GM12872 (cell line): Measurements from ENCODE around the gene VILL.

ENCODE experiments used
- CTCF ChIP-seq: IDR thresholded peaks from 3 replicates; pipeline ENCODE4 v1.5.1; 2011; ENCODE audit warnings: low read depth, mild to moderate bottlenecking, low read length, moderate library complexity; ENCODE audit not compliant: insufficient read depth

Gene VILL

GRCh38 chr3:37945807-37946530 lies 44.6 kb upstream of the VILL start:
- TF ChIP-seq CTCF, result no peak

- TF ChIP-seq CTCF, result no peak
Observed at GRCh38 chr3:37946531-37946889, 44.1 kb upstream of the VILL start.

DNA sequence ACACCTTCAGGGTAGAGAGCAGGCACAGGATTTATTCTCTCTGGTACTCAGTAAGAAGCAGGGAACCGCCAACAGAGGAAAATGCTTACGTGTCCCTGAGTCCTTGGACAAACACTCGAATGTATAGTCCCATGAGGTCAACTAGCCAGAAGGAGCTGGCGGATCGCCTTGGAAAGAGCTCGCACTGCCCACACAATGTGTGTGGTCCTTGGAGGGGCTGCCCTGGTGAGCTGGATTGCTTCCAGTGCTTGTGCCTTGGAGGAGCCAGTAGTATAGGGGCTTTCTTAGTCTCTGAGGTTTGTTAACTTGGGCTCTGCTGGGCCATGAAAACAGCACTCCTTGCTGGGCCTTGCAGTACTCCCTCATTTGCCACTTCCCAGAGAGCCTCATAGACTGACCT lies 40.7 kb upstream of the VILL start:
- TF ChIP-seq CTCF, result no peak

GRCh38 chr3:37952564-37952963 lies 38.0 kb upstream of the VILL start:
- no peak for TF ChIP-seq CTCF

DNA sequence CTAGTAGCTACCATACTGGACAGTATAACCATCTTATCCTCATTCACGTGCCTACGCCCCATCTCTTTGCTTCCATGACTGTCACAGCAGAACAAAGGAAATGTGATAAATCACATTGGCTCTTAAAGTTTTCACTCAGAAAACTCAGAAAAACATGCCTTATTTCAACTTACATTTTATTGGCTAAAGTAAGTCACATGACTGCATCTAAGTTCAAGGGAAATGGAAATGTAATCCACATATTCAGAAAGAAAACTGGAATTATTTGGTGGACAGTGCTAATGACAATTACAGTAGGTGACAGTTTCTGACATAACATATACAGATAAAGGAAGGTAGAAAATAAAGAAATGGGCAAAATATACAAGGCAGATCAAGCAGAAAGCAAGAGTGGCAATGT lies 37.4 kb upstream of the VILL start:
- no peak for TF ChIP-seq CTCF

- no peak for TF ChIP-seq CTCF
Observed at GRCh38 chr3:37953707-37954394, 36.7 kb upstream of the VILL start.

- no peak for TF ChIP-seq CTCF
Observed at GRCh38 chr3:37954881-37955280, 35.7 kb upstream of the VILL start.
